ENCODE measurements around the gene CADM2. TPM values are rescaled to one million over a fixed set of nuclear protein-coding genes. Genes with fewer than 3 reads are reported as not detected.

CADM2 gene
- total and polyA plus RNA-seq, 2 experiments from 2014 or later = 13.3 to 47.5 TPM

DNA sequence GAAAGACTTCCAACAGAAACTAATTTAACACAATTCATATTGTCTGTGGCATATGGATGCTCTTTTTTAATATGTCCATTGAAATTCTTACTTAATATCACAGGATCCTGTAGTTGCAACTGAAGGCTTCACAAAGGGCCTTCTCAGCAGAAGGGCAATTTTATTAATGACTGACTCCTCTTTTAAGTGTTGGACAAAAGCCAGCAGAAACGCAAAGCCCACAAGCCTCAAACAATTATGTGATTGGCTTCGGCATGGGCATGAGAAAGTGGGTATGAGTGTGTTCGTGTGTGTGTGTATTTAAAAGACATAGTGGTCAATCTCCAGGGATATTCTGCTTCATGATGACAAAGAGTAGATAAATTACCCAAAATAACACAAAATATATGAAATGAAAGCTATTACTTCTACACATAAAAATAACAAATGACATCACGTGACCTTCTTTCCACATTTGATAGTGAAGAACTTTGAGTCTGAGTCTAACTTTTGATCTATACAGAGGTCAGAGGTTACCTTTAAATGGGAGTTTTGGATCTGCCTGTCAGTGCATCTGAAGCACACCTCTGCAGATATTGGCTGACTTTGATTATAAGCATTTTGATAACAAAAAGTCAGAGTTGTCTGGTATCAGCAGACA lies 496.9 kb downstream of the CADM2 start (continued):
- TF ChIP-seq, protein P1, sequence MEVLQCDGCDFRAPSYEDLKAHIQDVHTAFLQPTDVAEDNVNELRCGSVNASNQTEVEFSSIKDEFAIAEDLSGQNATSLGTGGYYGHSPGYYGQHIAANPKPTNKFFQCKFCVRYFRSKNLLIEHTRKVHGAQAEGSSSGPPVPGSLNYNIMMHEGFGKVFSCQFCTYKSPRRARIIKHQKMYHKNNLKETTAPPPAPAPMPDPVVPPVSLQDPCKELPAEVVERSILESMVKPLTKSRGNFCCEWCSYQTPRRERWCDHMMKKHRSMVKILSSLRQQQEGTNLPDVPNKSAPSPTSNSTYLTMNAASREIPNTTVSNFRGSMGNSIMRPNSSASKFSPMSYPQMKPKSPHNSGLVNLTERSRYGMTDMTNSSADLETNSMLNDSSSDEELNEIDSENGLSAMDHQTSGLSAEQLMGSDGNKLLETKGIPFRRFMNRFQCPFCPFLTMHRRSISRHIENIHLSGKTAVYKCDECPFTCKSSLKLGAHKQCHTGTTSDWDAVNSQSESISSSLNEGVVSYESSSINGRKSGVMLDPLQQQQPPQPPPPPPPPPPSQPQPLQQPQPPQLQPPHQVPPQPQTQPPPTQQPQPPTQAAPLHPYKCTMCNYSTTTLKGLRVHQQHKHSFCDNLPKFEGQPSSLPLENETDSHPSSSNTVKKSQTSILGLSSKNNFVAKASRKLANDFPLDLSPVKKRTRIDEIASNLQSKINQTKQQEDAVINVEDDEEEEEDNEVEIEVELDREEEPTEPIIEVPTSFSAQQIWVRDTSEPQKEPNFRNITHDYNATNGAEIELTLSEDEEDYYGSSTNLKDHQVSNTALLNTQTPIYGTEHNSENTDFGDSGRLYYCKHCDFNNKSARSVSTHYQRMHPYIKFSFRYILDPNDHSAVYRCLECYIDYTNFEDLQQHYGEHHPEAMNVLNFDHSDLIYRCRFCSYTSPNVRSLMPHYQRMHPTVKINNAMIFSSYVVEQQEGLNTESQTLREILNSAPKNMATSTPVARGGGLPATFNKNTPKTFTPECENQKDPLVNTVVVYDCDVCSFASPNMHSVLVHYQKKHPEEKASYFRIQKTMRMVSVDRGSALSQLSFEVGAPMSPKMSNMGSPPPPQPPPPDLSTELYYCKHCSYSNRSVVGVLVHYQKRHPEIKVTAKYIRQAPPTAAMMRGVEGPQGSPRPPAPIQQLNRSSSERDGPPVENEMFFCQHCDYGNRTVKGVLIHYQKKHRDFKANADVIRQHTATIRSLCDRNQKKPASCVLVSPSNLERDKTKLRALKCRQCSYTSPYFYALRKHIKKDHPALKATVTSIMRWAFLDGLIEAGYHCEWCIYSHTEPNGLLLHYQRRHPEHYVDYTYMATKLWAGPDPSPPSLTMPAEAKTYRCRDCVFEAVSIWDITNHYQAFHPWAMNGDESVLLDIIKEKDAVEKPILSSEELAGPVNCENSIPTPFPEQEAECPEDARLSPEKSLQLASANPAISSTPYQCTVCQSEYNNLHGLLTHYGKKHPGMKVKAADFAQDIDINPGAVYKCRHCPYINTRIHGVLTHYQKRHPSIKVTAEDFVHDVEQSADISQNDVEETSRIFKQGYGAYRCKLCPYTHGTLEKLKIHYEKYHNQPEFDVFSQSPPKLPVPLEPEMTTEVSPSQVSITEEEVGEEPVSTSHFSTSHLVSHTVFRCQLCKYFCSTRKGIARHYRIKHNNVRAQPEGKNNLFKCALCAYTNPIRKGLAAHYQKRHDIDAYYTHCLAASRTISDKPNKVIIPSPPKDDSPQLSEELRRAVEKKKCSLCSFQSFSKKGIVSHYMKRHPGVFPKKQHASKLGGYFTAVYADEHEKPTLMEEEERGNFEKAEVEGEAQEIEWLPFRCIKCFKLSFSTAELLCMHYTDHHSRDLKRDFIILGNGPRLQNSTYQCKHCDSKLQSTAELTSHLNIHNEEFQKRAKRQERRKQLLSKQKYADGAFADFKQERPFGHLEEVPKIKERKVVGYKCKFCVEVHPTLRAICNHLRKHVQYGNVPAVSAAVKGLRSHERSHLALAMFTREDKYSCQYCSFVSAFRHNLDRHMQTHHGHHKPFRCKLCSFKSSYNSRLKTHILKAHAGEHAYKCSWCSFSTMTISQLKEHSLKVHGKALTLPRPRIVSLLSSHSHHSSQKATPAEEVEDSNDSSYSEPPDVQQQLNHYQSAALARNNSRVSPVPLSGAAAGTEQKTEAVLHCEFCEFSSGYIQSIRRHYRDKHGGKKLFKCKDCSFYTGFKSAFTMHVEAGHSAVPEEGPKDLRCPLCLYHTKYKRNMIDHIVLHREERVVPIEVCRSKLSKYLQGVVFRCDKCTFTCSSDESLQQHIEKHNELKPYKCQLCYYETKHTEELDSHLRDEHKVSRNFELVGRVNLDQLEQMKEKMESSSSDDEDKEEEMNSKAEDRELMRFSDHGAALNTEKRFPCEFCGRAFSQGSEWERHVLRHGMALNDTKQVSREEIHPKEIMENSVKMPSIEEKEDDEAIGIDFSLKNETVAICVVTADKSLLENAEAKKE (CRISPR knock-in tag; IDR thresholded peaks at IDR 0.05) = no peak

DNA sequence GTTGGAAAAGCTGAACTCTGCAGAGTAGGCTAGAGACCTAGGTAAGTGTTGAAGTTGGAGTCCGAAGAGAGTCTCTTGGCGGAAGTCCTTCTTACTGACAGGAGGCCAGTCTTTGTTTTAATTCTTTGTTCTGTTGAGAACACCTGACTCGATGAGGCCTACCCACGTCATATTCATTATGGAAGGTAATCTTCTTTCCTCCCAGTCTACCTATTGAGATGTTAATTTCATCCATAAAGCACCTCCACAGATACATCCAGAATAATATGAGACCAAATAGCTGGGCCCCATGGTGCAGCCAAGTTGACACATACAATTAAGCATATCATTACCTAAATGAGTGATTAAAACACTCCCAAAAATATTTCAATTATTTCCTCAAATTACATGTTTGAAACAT lies 515.5 kb downstream of the CADM2 start:
- H3K27me3 ChIP-seq (ENCODE audit: insufficient read depth) = no peaks in the 10 kb centered on the region
- ATAC-seq (0 out of 3 replicates have a peak, but pooled peaks have one; percentile 31), DNase-seq (ENCODE audit: low spot score) (peak; percentile 18)
- H3K79me2 ChIP-seq (replicated peaks; ENCODE audit: insufficient read depth) = no peaks in the 10 kb centered on the region
- no peak overlapping the region for H3K4me3 ChIP-seq
- no peaks in the 10 kb centered on the region for H3K27me3 Mint-ChIP-seq (ENCODE audit: insufficient read depth, low read depth, poor library complexity)
- peak overlapping the region; percentile 90 for H3K27ac Mint-ChIP-seq
- H3K4me1 ChIP-seq (ENCODE audit: insufficient read depth) = peaks cover 8% of the 10 kb centered on the region
- H3K4me2 ChIP-seq = no peak overlapping the region
- peaks cover 24% of the 10 kb centered on the region for H3K4me1 Mint-ChIP-seq
- no peak overlapping the region for H2AFZ ChIP-seq
- H3K36me3 ChIP-seq (ENCODE audit: insufficient read depth) = no peaks in the 10 kb centered on the region
- no peaks in the 10 kb centered on the region for H4K20me1 ChIP-seq (replicated peaks; ENCODE audit: insufficient read depth)
- H3K9me3 Mint-ChIP-seq = no peaks in the 10 kb centered on the region
- peaks cover 4% of the 10 kb centered on the region; the same call in 1 of the 2 replicates for H3K9me2 ChIP-seq (ENCODE audit: insufficient read depth)
- H3K4me3 Mint-ChIP-seq = no peak overlapping the region; the same call in 2 of the 3 replicates
- no peak overlapping the region for H3K27ac ChIP-seq (ENCODE audit: low read depth)
- H3K36me3 Mint-ChIP-seq (ENCODE audit: low read depth) = no peaks in the 10 kb centered on the region
- H3F3A ChIP-seq (replicated peaks; ENCODE audit: low read depth) = no peaks in the 10 kb centered on the region
- TF ChIP-seq, protein P2, sequence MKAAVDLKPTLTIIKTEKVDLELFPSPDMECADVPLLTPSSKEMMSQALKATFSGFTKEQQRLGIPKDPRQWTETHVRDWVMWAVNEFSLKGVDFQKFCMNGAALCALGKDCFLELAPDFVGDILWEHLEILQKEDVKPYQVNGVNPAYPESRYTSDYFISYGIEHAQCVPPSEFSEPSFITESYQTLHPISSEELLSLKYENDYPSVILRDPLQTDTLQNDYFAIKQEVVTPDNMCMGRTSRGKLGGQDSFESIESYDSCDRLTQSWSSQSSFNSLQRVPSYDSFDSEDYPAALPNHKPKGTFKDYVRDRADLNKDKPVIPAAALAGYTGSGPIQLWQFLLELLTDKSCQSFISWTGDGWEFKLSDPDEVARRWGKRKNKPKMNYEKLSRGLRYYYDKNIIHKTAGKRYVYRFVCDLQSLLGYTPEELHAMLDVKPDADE (IDR thresholded peaks at IDR 0.05) = no peak
- TF ChIP-seq EZH2phosphoT487 (IDR thresholded peaks at IDR 0.05; ENCODE audit: unreplicated experiment) (no peak), EZH2 (IDR thresholded peaks at IDR 0.05; ENCODE audit: low read depth, unreplicated experiment) (no peak), POLR2AphosphoS5 (IDR thresholded peaks at IDR 0.05; ENCODE audit: low read depth) (no peak), CREB1 (CRISPR knock-in tag; IDR thresholded peaks at IDR 0.05; ENCODE audit: low read depth) (no peak), JUNB (IDR thresholded peaks at IDR 0.05; ENCODE audit: unreplicated experiment) (no peak), STAT1 (IDR thresholded peaks at IDR 0.05; ENCODE audit: unreplicated experiment) (no peak)
- TF ChIP-seq, protein P1 (CRISPR knock-in tag; IDR thresholded peaks at IDR 0.05) = no peak
